KBM-7 (cell line): Measurements from ENCODE around the gene LYSMD2.
"Not testable (repeated sequence)": the region's sequence is repeated elsewhere in the genome, so short reads cannot be mapped to it uniquely, and the experiment has no call there.

Source experiments
- DNase-seq: peaks from one replicate; pipeline ENCODE4 v3.0.0-alpha.2; 2015
- in situ Hi-C: fragments of 300-500 bp; cut with MboI; formaldehyde crosslinking; loops from 2 replicates; pipeline ENCODE4 v1.14.3; 2020; ENCODE audit warnings: low sequenced_read_pairs, low pct_unique_long_range_greater_than_20kb, mixed read lengths

LYSMD2 gene, protein sequence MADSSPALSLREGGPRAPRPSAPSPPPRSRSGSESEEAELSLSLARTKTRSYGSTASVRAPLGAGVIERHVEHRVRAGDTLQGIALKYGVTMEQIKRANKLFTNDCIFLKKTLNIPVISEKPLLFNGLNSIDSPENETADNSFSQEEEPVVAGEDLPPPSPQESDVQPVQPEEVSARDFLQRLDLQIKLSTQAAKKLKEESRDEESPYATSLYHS

DNA sequence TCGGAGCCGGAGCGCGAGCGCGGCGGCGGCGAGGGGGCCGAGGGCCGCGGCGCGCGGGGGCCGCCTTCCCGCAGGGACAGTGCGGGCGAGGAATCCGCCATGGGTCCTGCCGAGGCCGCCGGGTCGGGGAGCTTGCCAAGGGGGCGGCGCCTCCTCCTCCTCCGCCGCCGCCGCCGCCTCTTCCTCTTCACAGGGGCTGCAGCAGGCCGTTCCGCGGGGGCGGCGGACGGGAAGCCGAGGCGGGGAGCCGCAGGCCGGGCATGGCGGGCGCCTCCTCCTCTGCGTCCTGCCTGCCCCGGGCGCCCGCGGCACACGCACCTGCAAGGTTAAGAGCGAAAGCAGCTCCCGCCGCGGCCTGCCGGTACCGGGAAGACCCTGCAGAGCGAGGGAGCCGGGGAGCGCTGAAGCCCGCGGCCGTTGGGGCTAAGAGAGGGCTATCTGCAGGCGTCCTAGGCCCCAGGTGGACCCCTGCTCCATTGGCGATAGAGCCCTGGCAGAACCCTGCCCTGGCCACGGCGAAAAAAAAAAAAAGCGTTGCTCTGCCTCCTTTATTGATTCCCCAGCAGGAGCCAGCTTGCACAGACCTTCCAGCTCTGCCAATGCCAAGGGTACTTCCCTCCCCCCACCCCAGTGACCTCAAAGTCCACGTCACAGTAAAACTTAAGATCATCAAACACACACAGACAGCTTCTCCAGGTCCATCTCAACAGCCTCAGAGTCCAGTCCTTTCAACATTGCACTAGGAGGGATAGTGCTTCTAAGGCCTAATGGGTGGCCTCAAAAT, at the start of gene LYSMD2:
Gene LYSMD2 (minus strand): TSS at position 134 of the 784 bp plus-strand sequence. CDS start 33 bp downstream, at position 101.
- DNase-seq: peak; percentile 77
- in situ Hi-C loops: no loop called here

DNA sequence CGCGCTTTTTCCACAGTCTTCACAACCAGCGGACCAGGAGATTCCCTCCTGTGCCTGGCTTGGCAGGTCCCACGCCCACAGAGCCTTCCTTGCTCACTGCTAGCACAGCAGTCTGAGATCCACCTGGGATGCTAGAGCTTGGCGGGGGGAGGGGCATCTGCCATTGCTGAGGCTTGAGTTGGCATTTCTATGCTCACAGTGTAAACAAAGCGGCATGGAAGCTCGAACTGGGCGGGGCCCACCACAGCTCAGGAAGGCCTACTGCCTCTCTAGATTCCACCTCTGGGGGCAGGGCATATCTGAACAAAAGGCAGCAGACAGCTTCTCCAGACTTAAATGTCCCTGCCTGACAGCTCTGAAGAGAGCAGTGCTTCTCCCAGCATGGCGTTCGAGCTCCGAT, 49.7 kb upstream of the LYSMD2 start:
- in situ Hi-C loops, DNase-seq: not testable (repeated sequence)

- DNase-seq: no peak
- in situ Hi-C loops: no loop called here
These were observed 46.5 kb upstream of the LYSMD2 start for GRCh38 chr15:51783967-51784366.

GRCh38 chr15:51782357-51782896, 45.0 kb upstream of the LYSMD2 start:
- in situ Hi-C loops: no loop called here
- DNase-seq: peak; percentile 48

DNA sequence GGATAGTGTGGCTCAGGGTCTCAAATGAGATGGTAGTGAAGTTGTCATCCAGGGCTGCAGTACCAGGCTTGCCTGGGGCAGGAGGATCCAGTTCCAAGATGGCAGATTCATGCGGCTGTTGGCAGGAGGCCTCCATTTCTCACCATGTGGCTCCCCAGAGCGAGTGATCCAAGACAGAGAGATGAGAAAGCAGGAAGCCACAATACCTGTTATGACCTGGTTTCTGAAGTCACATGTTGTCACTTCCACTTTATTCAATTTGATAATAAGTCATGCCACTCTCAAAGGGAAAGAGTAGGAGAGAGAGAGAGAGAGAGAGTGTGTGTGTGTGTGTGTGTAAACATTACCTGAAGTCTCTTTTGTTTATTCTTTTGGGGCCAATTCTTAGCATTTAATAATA, 44.1 kb upstream of the LYSMD2 start:
- DNase-seq: no peak
- in situ Hi-C loops: no loop called here

DNA sequence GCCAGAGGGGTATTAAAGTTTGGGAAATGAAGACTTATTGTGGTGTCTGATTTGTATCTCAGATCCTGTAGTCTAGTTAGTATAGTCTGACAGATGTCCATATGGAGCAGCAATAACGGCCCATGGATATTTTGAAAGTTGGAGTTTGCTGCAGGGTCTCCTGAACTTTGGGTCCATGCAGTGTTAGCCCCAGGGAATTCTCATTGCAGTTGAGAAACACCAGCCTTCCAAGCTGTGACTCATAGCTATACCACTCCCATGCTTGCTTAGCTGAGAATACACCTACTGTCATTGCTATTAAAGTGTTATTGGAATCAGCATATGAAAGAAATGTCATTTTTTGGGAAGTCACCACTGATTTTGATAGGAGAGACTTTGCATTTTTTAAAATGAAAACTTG, 43.2 kb upstream of the LYSMD2 start:
- DNase-seq: no peak
- in situ Hi-C loops: no loop called here

DNA sequence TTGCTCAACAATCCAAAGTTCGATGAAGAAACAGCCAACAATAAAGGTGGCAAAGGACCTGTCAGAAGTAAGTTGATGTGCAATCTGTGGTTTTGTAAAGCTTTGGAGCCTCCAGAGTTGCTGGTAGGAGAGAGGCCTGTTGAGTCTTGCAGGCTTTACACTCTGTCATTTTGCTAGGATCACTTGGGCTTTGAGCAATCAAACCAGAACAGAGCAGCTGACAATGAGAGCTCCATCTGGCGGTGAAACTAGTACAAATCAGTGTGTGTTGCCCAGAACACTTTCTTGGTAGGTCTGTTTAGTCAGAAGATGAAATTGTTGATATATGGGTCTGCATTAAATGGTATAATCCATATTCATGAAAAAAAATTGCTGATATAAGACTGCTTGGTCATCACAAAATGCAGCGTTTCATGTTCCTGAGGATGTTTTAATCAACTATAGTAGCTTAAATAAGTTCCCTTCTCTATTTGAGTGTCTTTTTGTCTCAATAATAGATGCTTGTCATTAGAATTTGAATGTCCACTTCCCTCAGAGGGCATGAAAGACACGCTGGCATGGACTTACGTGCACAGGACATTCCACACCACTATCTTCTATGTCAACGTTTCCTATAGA, 39.6 kb upstream of the LYSMD2 start:
- peak; percentile 79 for DNase-seq
- in situ Hi-C loops: no loop called here

DNA sequence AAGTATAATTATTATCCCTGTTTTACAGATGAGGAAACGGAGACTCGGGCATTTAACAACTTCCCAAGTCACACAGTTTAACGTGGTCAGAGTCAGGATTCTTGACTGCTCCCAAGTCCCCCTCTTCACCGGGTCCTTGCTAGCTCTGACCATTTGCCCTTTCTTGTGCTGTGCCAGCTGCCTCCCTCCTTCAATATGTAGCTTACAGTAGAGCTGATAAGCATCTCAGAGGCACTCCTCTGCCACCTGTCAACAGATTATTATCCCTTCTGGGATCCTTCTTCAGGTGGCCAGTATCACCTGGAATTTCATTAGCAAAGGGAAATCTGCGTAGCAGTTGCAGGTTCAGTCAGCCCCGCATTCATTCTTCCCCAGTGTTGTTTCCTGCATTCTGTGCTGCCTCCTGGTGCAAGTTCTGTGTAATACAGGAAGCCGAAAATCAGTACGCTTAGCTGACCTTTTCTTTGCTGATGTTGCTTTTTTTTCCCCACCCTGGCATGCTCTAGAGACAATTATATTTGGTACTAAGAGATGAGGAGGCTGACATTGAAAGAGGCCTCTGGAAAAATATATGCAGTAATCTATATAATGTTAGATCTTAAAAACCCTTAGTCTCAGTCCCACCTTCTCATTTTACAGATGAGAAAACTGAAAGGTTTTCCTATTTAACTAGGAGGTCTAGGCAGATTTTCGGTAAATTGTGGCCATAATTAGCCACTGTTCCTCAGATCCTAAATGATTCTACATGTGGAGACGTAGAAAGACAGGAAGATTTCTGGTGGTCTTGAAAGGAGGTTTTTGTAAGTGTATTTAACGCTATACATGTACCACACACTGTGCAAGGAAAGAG, 38.7 kb upstream of the LYSMD2 start:
- DNase-seq: peak; percentile 71
- in situ Hi-C loops: no loop called here

DNA sequence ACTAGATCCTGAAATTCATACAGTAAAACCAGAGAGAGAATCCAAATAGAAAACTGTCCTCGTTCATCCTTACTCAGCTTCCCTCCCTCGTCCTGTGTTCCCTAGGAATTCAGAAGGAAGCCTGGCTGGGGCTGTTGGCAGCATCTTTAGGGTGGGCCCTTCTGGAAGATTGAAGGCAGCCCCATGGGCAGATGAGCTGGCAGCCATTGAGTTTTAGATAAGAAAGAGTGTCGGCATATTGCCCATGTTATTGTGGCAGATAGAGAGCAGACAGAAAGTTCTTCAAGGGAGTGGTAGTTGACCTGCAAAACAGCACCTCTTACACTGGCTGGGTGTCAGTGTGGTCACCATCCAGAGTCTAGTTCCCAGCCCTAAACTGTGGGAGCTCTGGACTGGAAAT, 37.5 kb upstream of the LYSMD2 start:
- DNase-seq: no peak
- in situ Hi-C loops: no loop called here

- no peak for DNase-seq
- in situ Hi-C loops: no loop called here
These were observed 34.3 kb upstream of the LYSMD2 start for GRCh38 chr15:51771773-51772172.

DNA sequence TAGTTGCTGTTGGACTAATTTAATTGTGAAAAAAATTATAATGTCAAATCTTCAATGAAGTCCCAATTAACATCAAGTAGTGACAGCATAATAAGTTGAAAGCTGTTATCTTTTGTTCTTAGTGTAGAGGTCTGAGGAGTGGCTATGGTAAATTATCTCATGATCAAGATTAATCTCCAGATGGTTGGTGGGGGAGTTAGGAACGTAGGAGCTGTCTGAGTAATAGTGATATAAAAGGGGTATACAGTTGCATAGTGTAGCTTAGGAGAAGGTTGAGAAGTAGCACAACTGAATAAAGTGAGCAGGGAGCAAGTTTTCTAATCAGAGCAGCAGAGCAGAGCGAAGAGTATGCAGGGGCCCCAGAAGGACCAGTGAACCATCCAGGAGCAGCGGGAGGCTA, 33.4 kb upstream of the LYSMD2 start:
- DNase-seq: no peak
- in situ Hi-C loops: no loop called here

- DNase-seq: peak; percentile 65
- in situ Hi-C loops: no loop called here
These were observed 30.6 kb upstream of the LYSMD2 start for GRCh38 chr15:51768018-51768417.

GRCh38 chr15:51766341-51766740, 28.9 kb upstream of the LYSMD2 start:
- no peak for DNase-seq
- in situ Hi-C loops: no loop called here

DNA sequence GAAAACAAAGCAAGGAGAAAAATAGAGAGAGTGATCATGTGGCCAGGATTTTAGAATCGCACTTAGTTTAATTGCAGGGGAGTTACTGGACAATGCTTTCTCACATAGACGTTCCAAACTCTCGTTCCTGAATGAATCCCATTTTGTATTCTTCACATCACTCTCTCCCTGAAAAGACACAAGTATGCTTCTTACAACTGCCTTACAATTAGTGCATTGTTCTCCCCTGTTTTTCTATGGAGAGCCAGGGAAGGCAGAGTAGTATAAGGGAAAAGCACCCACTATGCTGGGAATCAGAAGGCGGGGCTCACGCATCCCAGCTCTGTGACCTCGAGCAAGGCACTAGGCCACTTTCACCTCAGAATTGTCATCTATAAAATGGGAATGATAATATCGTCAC, 28.3 kb upstream of the LYSMD2 start:
- no peak for DNase-seq
- in situ Hi-C loops: no loop called here

- in situ Hi-C loops: no loop called here
- peak; percentile 41 for DNase-seq
These were observed 23.4 kb upstream of the LYSMD2 start for GRCh38 chr15:51760805-51761204.

DNA sequence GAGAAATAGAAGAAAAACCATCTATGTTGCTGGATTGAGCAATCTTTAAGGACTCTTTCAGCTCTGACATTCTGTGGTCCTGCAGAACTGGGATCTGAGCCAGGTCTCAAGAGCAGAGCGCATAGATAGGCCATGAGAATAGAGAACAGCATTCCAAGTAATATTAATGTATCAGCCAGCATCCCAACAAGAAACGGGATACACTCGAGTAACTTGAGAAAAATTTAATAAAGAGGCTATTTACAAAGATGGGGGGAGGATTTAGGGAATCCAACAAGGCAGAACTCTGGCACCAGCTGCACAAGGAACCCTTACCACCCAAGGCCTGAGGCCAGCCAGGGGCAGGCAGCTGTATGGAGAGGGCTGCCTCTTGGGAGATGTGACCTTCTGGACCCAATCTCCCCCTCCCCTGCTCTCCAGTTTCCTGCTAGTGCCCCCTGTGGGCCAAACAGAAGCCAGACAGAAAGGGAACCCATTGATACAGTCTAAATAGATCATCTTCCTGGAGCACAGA, 22.2 kb upstream of the LYSMD2 start:
- DNase-seq: peak; percentile 20
- in situ Hi-C loops: no loop called here

DNA sequence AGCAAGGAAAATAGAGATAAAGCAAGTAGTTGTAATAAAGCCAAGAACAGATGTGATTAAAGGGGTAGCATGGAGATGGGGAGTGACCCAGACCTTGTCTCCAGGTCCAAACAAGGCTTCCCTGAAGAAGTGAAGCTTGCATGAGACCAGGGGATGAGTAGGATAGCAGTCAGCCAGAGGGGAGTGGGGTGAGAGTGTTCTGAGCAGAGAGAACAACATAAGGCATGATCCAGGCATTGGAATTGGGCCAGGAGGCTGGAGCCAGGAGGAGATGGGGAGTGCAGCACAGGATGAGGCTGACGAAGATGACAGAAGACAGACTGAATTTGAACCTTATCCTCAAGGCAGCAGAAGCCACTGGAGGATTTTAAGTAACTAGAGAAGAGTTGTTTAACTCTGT, 21.2 kb upstream of the LYSMD2 start:
- in situ Hi-C loops: no loop called here

GRCh38 chr15:51757450-51757849, 20.0 kb upstream of the LYSMD2 start:
- in situ Hi-C loops: no loop called here
- no peak for DNase-seq

More for the DNA sequence above, 21.2 kb upstream of the LYSMD2 start:
- no peak for DNase-seq

DNA sequence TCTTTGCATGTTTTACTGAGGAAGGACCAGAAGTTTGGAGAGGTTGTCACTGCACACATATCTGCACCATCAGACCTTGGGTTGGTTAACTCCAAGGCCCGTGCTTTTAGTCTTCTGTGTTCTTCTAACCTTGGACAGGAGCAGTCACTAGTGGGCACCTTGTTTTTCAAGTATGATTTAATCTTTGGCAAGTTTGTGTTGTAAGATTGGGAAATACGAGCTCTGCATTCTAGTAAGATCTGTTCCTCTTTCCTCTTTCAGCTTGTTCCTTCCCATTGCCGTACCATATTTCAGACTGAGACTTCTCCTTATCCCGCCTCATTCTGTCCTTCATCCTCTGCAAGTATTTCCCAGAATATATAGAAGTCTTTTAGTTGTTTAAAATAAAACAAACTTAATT, 19.0 kb upstream of the LYSMD2 start:
- in situ Hi-C loops: no loop called here
- peak; percentile 55 for DNase-seq
